Activated T-cell treated with anti-CD3 and anti-CD28 coated beads for 24 hours (primary cell): ENCODE results near the gene HHATL.

ENCODE experiments used
- DNase-seq: peaks from one replicate; pipeline ENCODE4 v3.0.0-alpha.2; 2020; ENCODE audit warnings: low read depth

The HHATL gene

GRCh38 chr3:42712344-42712648 is 9.7 kb upstream of the HHATL start:
- no peak for DNase-seq

GRCh38 chr3:42711491-42712343 is 9.1 kb upstream of the HHATL start:
- DNase-seq: no peak

- no peak for DNase-seq
These were observed 7.9 kb upstream of the HHATL start for GRCh38 chr3:42710323-42711021.

- DNase-seq: no peak
These were observed 7.0 kb upstream of the HHATL start for GRCh38 chr3:42709621-42710020.

GRCh38 chr3:42708611-42709151 is 6.1 kb upstream of the HHATL start:
- DNase-seq: no peak

GRCh38 chr3:42707620-42708355 is 5.2 kb upstream of the HHATL start:
- no peak for DNase-seq

- no peak for DNase-seq
These were observed 4.4 kb upstream of the HHATL start for GRCh38 chr3:42706721-42707619.

GRCh38 chr3:42705962-42706585 is 3.5 kb upstream of the HHATL start:
- DNase-seq: no peak

- DNase-seq: no peak
These were observed 2.6 kb upstream of the HHATL start for GRCh38 chr3:42705058-42705767.

- no peak for DNase-seq
These were observed 1.7 kb upstream of the HHATL start for GRCh38 chr3:42704136-42704841.

- no peak for DNase-seq
These were observed 1.1 kb upstream of the HHATL start for GRCh38 chr3:42703695-42704025.

GRCh38 chr3:42702982-42703694 is 540 bp upstream of the HHATL start:
- no peak for DNase-seq

GRCh38 chr3:42701371-42702065 is 1.1 kb downstream of the HHATL start:
- DNase-seq: peak; percentile 20

GRCh38 chr3:42700366-42701288 is 2.0 kb downstream of the HHATL start:
- no peak for DNase-seq

- no peak for DNase-seq
These were observed 3.1 kb downstream of the HHATL start for GRCh38 chr3:42699511-42699971.

GRCh38 chr3:42698911-42699230 is 3.7 kb downstream of the HHATL start:
- DNase-seq: no peak

- no peak for DNase-seq
These were observed 4.2 kb downstream of the HHATL start for GRCh38 chr3:42698216-42698910.
